Astrocyte of the cerebellum (primary cell): Measurements from ENCODE around the gene MAPKAP1.

Experiments
- DNase-seq: peaks from one replicate; pipeline ENCODE4 v3.0.0-alpha.2; 2011; ENCODE audit warnings: low read depth
- H3K4me3 ChIP-seq: 2 replicates; pipeline ENCODE4 v1.5.1; 2011; ENCODE audit warnings: mild to moderate bottlenecking, low read depth, low read length, moderate library complexity
- CTCF ChIP-seq: IDR thresholded peaks from 2 replicates; pipeline ENCODE4 v1.5.1; 2012; ENCODE audit warnings: low read length, low read depth, moderate library complexity, mild to moderate bottlenecking; ENCODE audit errors: missing control alignments
- in situ Hi-C: cut with HindIII; loops from 2 replicates; pipeline ENCODE4 v1.10.0; 2017; ENCODE audit warnings: low sequenced_read_pairs

The MAPKAP1 gene

DNA sequence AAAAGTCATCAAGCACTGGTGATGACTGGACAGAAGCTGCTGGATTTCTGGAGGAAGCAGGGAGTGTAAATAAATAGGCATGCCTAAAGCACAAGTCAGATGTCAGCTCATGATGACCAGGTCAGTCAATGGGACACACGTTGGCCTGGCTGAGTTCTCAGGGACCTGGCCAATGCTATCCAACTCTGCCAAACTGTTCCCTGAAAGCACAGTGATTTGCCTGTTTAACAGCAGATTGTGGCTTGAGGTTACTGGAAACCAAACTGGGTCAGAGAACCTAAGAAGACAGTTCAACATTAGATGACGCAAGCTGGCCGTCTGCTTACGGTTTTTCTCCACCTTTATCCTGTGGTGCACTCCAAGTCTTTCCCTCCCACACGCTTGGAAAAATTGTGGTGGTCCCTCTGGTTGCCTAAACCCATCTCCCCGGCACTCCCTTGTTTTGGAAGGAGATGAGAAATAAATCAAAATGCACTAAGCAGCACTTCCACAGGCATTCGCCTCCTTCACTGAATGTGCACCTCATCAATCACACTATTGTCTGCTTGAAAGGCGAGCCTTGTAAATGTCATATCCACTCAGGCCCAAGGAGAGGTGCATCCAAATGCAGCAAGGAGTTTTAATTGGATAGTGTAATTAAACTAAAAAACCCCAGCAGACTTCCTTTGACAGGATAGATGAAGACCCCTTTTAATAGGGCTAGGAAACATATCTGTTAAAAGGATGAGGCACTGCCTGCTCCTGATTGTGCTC, 245.9 kb downstream of the MAPKAP1 start:
- no peak overlapping the region for H3K4me3 ChIP-seq
- in situ Hi-C loops = no loop called here
- DNase-seq = peak; percentile 95
- TF ChIP-seq CTCF = no peak

GRCh38 chr9:125460346-125460745, 246.7 kb downstream of the MAPKAP1 start:
- DNase-seq = no peak
- in situ Hi-C loops = no loop called here
- no peak for TF ChIP-seq CTCF
- H3K4me3 ChIP-seq = no peak overlapping the region

- no peak for TF ChIP-seq CTCF
- in situ Hi-C loops = no loop called here
- no peak overlapping the region for H3K4me3 ChIP-seq
- DNase-seq = no peak
Observed at GRCh38 chr9:125457357-125457756, 249.7 kb downstream of the MAPKAP1 start.

DNA sequence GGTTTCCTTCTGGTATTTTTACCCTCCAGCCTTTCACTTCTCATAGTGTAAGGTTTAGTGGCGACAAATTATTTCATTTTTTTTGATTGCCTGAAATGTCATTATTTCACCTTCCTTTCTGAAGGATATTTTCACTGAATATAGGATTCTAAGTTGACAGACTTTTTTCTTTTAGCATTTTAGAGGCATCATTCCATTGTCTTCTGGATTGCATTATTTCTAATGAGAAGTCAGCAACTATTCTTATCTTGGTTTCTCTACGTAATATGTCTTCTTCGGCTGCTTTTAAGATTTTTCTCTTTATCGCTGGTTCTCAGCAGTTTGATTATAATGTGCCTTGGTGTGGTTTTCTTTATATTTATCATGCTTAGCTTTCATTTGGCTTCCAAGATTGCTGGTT, 251.1 kb downstream of the MAPKAP1 start:
- in situ Hi-C loops = no loop called here
- DNase-seq = no peak
- H3K4me3 ChIP-seq = no peak overlapping the region
- TF ChIP-seq CTCF = no peak

- H3K4me3 ChIP-seq = no peak overlapping the region
- TF ChIP-seq CTCF = no peak
- in situ Hi-C loops = no loop called here
- no peak for DNase-seq
Observed at GRCh38 chr9:125455132-125455531, 251.9 kb downstream of the MAPKAP1 start.

GRCh38 chr9:125447202-125447802, 259.7 kb downstream of the MAPKAP1 start:
- DNase-seq = no peak
- H3K4me3 ChIP-seq = no peak overlapping the region
- TF ChIP-seq CTCF = no peak
- in situ Hi-C loops = no loop called here
